RPMI7951 (cell line): ENCODE data around the gene ROCK1. TPM values are rescaled to one million over a fixed set of nuclear protein-coding genes. Genes with fewer than 3 reads are reported as not detected.
"Not testable (repeated sequence)": the region's sequence is repeated elsewhere in the genome, so short reads cannot be mapped to it uniquely, and the experiment has no call there.

ENCODE experiments used
- DNase-seq: peaks from one replicate; pipeline ENCODE4 v3.0.0-alpha.2; 2012; ENCODE audit warnings: low read depth
- total RNA-seq: library from RNA; depleted of rRNA; stranded (reverse); fragments of >200 nt; shearing (Covaris generic); gene quantifications from 2 replicates; pipeline ENCODE4 v1.2.3, GENCODE V29; 2014; rRNA removed

The ROCK1 gene
- total RNA-seq = 18.5 and 21.3 TPM in 2 replicates

DNA sequence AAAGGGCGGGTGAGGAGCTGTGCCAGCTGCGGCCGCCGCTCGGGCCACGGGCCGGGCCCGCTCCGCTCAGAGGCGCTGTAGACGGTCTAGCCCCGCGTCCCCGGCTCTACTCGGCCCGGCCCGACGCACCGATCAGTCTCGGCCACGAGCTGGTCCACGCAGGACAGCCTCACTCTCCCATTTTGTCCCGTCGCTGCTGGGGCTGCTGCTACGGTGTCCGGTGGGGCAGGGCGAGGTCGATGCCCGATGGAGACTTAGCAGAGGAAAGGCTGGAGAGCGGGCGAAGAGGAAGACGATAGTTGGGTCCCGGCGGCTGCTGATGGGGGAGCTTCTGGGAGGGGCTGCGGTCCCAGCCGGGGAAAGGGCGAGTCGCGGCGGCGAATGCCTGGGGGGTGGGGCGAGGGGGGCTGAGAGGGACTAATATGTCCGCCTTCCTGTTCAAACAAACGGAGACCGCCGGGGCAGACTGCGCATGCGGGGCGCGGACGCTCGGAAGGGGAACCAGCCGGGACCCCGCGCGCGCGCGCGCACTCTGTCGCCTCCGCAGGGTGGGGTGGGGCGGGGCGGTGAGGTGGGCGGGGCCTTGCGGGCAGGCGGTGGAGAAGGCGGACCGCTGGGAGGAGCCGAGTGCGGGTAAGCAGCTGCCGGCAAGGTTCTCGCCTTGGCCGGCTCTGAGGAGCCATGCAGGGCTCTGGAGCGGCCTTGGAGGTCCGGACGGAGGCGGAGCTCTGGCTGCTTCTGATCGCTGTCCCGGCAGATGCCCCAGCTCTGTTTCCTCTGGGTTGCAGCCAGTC, at the start of gene ROCK1:
ROCK1 (minus strand) TSS at position 468 of the 794 bp plus-strand sequence. CDS start 903 bp downstream, outside the sequence.
- DNase-seq = peak; percentile 94

DNA sequence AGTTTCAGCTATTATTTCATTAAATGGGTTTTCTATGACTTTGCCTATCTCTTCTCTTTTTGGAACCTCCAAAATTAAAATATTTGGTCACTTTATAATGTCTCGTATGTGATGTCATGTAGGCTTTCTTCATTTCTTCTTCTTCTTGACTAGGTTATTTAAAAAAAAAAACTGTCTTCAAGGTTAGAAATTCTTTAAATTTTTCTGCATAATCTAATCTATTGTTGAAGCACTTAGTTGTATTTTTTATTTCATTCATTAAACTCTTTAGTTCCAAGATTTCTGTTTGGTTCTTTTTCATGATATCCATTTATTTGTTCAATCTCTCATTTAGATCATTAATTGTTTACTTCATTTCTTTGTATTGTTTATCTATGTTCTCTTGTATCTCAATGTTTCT, 43.8 kb upstream of the ROCK1 start:
- no peak for DNase-seq

GRCh38 chr18:21146016-21146415, 34.4 kb upstream of the ROCK1 start:
- DNase-seq = no peak

DNA sequence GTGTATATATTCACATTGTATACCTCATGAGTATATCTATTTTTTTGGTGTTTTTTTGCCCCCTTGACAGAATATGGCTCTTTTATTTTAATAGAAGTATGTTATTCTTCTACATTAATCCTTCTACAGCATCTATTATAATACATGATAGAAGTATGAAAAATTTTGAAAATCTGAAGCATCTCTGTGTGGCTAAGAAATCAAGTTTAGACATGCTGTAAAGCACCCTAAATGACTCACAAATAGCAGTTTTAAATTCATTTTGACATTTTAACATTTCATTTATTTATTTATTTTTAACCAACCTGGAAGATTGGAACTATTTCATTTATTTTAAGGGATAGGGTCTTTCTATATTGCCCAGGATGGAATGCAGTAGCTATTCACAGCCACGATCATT, 33.8 kb upstream of the ROCK1 start:
- no peak for DNase-seq

DNA sequence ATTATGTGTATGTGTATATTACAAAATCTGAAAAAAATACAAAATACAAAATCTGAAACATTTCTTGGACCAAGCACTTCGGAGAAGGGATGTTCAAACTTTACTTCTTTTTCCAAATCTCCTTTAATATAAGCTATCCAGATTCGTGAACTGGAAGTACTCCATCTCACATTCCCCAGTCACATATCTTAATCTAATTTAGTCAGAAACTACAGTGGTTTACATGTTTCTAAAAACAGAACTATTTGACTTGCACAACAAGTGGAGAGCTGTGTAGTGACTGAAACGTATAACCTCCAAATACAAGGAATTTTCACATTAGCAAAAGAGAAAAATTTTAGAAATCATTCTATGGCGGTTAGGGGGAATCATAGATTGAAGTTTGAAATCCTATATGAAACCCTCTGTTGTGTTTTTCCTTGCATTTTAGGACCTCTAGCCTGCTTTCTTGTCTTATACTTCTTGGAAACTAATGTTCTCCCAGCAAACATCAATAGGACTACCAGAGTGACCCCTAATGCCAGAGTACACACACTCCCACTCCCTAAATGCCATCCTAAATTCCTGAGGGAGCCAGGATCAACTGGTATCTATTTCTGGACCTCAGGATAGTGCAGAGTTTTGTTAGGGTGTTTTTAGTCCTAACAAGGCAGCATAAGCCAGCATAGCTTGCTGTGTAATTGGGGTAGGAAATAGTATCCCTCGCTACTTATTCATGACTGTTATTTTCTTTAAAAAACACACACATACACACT, 30.2 kb upstream of the ROCK1 start:
- no peak for DNase-seq

DNA sequence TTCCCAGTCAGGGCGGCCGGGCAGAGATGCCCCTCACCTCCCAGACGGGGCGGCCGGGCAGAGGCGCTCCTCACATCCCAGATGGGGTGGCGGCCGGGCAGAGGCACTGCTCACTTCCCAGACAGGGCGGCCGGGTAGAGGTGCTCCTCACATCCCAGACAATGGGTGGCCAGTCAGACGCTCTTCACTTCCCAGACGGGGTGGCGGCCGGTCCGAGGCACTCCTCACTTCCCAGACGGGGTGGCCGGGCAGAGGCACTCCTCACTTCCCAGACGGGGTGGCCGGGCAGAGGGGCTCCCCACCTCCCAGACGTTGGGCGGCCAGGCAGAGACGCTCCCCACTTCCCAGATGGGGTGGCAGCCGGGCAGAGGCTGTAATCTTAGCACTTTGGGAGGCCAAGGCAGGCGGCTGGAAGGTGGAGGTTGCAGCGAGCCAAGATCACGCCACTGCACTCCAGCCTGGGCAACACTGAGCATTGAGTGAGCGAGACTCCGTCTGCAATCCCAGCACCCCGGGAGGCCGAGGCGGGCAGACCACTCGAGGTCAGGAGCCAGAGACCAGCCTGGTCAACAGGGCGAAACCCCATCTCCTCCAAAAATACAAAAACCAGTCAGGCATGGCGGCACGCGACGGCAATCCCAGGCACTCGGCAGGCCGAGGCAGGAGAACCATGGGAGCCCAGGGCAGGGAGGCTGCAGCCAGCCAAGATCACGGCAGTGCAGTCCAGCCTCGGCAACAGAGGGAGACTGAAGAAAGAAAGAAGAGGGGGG, 26.3 kb upstream of the ROCK1 start:
- DNase-seq = not testable (repeated sequence)

- peak; percentile 29 for DNase-seq
These were observed 23.3 kb upstream of the ROCK1 start for GRCh38 chr18:21134895-21135294.

GRCh38 chr18:21132398-21132918, 20.8 kb upstream of the ROCK1 start:
- no peak for DNase-seq

DNA sequence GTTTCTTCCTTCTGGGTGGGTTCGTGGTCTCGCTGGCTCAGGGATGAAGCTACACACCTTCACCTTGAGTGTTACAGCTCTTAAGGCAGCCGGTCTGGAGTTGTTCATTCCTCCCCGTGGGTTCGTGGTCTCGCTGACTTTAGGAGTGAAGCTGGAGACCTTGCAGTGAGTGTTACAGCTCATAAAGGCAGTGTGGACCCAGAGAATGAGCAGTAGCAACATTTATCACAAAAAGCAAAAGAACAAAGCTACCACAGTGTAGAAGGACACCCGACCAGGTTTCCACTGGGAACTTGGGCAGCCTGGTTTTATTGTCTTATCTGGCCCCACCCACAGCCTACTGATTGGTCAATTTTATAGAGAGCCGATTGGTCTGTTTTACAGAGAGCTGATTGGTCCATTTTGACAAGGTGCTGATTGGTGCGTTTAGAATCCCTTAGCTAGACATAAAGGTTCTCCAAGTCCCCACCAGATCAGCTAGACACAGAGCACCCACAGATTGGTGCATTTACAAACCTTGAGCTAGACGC, 20.1 kb upstream of the ROCK1 start:
- no peak for DNase-seq

GRCh38 chr18:21129566-21130216, 18.1 kb upstream of the ROCK1 start:
- no peak for DNase-seq

- DNase-seq = no peak
These were observed 11.8 kb upstream of the ROCK1 start for GRCh38 chr18:21123290-21123926.

- DNase-seq = no peak
These were observed 7.2 kb upstream of the ROCK1 start for GRCh38 chr18:21118806-21119205.

DNA sequence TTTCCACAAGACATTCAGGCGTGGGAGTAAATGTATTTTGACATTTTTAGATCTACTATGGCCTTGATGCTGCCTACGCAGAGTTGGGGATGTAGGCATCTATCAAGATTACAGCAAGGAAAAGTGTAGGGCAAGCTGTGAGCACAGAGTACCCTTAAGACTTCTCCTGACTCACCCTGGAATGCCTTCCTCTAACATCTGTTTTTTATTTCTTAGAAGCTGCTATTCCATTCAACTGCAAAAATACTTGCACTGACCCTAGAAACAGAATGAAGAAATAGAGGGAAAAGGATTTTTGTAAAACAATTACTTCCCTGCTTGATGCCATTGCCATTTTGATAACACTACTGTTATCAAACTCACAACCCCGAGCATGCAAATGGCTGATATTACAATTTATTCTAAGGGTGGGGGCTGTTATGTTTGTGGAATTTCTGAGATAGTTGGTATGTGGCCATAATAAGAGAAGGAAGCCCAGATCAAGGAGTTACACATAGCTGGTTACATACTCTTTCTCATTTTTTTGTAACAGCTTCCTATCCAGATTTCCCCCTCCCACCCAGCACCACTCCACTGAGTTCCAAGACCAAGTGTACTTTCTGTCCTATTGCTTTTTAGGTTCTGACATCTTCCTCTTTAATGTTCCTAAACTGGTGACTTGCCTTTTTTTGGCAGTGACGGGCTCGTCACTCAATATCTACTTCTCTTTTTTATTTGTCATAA, 6.0 kb upstream of the ROCK1 start:
- DNase-seq = peak; percentile 76

DNA sequence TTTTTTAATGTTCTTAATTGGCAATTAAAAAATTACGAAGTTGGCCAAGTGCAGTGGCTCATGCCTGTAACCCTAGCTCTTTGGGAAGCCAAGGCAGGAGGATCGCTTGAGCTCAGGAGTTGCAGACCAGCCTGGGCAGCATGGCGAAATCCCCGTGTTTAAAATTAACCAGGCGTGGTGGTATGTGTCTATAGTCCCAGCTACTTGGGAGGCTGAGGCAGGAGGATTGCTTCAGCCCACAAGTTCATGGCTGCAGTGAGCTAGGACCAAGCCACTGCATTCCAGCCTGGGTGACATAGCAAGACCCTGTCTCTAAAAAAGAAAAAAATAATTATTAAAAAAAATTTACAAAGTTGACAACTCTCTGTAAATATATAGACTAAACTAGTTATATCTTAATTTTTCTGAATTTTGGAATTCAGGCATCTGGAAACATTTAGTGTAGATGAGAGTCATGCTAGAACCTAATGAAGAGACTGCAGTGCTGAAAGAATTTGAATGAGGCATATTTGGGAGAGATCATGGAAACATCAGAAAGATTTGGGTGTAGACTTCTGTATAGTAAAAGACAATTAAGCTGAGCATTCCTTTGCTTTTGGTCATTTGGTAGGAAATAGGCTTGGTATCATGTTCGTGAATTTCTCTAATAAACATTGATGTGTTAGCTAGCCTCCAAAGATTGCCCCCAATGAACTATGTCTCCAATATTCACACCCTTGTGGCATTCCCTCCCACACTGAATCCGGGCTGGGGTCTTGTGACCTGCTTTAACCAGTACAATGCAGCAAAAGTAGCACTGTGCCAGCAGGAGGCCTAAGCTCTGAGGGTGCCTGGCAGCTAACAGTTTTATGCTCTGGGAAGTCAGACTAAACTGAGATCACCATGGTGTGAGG, 4.2 kb upstream of the ROCK1 start:
- DNase-seq = peak; percentile 37

DNA sequence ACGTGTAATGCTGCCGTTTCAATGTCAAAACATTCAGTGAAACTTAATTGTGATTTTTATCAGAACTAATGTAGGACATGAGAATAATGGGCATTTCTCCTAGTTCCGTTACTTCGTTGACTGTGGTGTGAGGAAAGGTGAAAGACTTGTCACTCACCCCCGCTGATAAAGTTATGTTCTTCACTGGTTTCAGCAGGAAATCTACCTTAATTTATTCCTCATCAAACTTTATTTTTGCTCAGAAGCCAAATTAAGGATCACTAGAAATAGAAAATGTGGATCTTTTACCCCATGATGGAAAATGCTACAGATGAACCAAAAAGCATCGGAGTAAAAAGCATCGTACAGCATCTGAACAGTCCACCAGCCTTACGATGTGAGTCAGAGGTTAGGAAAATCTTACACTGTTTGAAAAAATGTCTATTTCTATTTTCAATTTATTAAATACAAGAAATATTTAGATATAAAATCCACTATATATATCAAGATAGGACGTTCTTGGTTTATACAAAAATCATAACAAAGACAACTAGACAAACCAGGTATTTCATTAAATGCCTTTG, 1.0 kb upstream of the ROCK1 start:
- DNase-seq = no peak

GRCh38 chr18:21112140-21112473, 494 bp upstream of the ROCK1 start:
- no peak for DNase-seq

GRCh38 chr18:21110713-21111345, 784 bp downstream of the ROCK1 start:
- DNase-seq = peak; percentile 18
